Mesenchymal stem cell (in vitro differentiated cells and primary cell): ENCODE results near the gene CA14.
"Not testable (repeated sequence)": the region's sequence is repeated elsewhere in the genome, so short reads cannot be mapped to it uniquely, and the experiment has no call there.

Experiments used
- DNase-seq: peaks from one replicate; pipeline ENCODE4 v3.0.0-alpha.2; 2013
- H2AFZ ChIP-seq: one replicate; pipeline ENCODE4 v1.6.1; 2013; ENCODE audit warnings: low read depth, mild to moderate bottlenecking, control low read depth, inconsistent platforms, low read length, moderate library complexity
- H2AK5ac ChIP-seq: 2 replicates; pipeline ENCODE4 v1.6.1; 2013; ENCODE audit warnings: low read length, moderate library complexity, mild to moderate bottlenecking, inconsistent platforms; ENCODE audit not compliant: severe bottlenecking
- H2BK120ac ChIP-seq: one replicate; pipeline ENCODE4 v1.6.1; 2013; ENCODE audit warnings: low read depth, mild to moderate bottlenecking, inconsistent platforms, low read length, moderate library complexity
- H2BK12ac ChIP-seq, 2 experiments: one replicate each; pipeline ENCODE4 v1.6.1; 2013; ENCODE audit warnings: inconsistent platforms in 2 of 2, low read length in 2 of 2, mild to moderate bottlenecking in 2 of 2, moderate library complexity in 2 of 2, control low read depth in 1 of 2
- H2BK15ac ChIP-seq: one replicate; pipeline ENCODE4 v1.6.1; 2013; ENCODE audit warnings: mild to moderate bottlenecking, low read depth, inconsistent platforms; ENCODE audit not compliant: poor library complexity, severe bottlenecking
- H2BK5ac ChIP-seq: 2 replicates; pipeline ENCODE4 v1.6.1; 2013; ENCODE audit warnings: low read depth, mild to moderate bottlenecking, low read length, control low read depth, inconsistent platforms; ENCODE audit not compliant: poor library complexity, severe bottlenecking
- H3K14ac ChIP-seq, 2 experiments: one replicate each; pipeline ENCODE4 v1.6.1; 2013; ENCODE audit warnings: inconsistent platforms in 2 of 2, low read length in 2 of 2, control low read depth in 1 of 2, mild to moderate bottlenecking in 1 of 2, moderate library complexity in 1 of 2
- H3K18ac ChIP-seq, 2 experiments: one replicate each; pipeline ENCODE4 v1.6.1; 2013; ENCODE audit warnings: inconsistent platforms in 2 of 2, low read length in 2 of 2, control low read depth in 1 of 2, low read depth in 1 of 2, mild to moderate bottlenecking in 1 of 2
- H3K23ac ChIP-seq, 2 experiments: one replicate each; pipeline ENCODE4 v1.6.1; 2013; ENCODE audit warnings: inconsistent platforms in 2 of 2, low read length in 2 of 2, mild to moderate bottlenecking in 2 of 2, moderate library complexity in 2 of 2, control low read depth in 1 of 2
- H3K27ac ChIP-seq: 2 replicates; pipeline ENCODE4 v1.5.1; 2013; ENCODE audit warnings: mild to moderate bottlenecking, moderate library complexity, low read length, control low read depth, inconsistent platforms; ENCODE audit not compliant: poor library complexity, severe bottlenecking
- H3K27me3 ChIP-seq, 2 experiments: 2 replicates each; pipeline versions ENCODE4 v1.6.1 to v1.7.0; 2013; ENCODE audit warnings: low read length in 2 of 2, mild to moderate bottlenecking in 2 of 2, moderate library complexity in 2 of 2, control low read depth in 1 of 2, inconsistent platforms in 1 of 2; ENCODE audit not compliant: control insufficient read depth in 1 of 2, insufficient read depth in 1 of 2
- H3K36me3 ChIP-seq, 2 experiments: 2 replicates each; pipeline versions ENCODE4 v1.6.1 to v1.7.0; 2013; ENCODE audit warnings: low read length in 2 of 2, control low read depth in 1 of 2, inconsistent platforms in 1 of 2, low read depth in 1 of 2, mild to moderate bottlenecking in 1 of 2; ENCODE audit not compliant: insufficient read depth in 2 of 2, control insufficient read depth in 1 of 2
- H3K4ac ChIP-seq, 2 experiments: one replicate each; pipeline ENCODE4 v1.6.1; 2013; ENCODE audit warnings: inconsistent platforms in 2 of 2, low read length in 2 of 2, mild to moderate bottlenecking in 2 of 2, moderate library complexity in 2 of 2, control low read depth in 1 of 2, low read depth in 1 of 2
- H3K4me1 ChIP-seq: 2 replicates; pipeline ENCODE4 v1.6.1; 2013; ENCODE audit warnings: low read depth, low read length, control low read depth; ENCODE audit not compliant: control insufficient read depth, insufficient read depth
- H3K4me2 ChIP-seq: 2 replicates; pipeline ENCODE4 v1.6.1; 2013; ENCODE audit warnings: low read length, mild to moderate bottlenecking, inconsistent platforms; ENCODE audit not compliant: poor library complexity, severe bottlenecking
- H3K4me3 ChIP-seq, 2 experiments: 2 replicates each; pipeline versions ENCODE4 v1.5.1 to v1.7.0; 2013; ENCODE audit warnings: low read length in 2 of 2, mild to moderate bottlenecking in 2 of 2, control low read depth in 1 of 2, low read depth in 1 of 2; ENCODE audit not compliant: insufficient read depth in 1 of 2
- H3K79me1 ChIP-seq: replicated peaks from 2 replicates; pipeline ENCODE4 v1.6.1; 2013; ENCODE audit warnings: mild to moderate bottlenecking, control low read depth, low read length, inconsistent platforms; ENCODE audit not compliant: poor library complexity, severe bottlenecking
- H3K9ac ChIP-seq: 2 replicates; pipeline ENCODE4 v1.7.0; 2013; ENCODE audit warnings: mild to moderate bottlenecking, low read length, moderate library complexity
- H3K9me3 ChIP-seq: 2 replicates; pipeline ENCODE4 v1.7.0; 2013; ENCODE audit warnings: mild to moderate bottlenecking, low read length; ENCODE audit not compliant: control insufficient read depth
- H4K8ac ChIP-seq: one replicate; pipeline ENCODE4 v1.6.1; 2013; ENCODE audit warnings: inconsistent platforms, mild to moderate bottlenecking, low read length, moderate library complexity
- H4K91ac ChIP-seq: one replicate; pipeline ENCODE4 v1.6.1; 2013; ENCODE audit warnings: mild to moderate bottlenecking, low read length, inconsistent platforms
- WGBS: methylation state at CpG from one replicate; pipeline ENCODE4 v1.1.7; 2013; ENCODE audit warnings: mixed read lengths; 5-methylcytosine and 5-hydroxymethylcytosine counted together

CA14 gene

DNA sequence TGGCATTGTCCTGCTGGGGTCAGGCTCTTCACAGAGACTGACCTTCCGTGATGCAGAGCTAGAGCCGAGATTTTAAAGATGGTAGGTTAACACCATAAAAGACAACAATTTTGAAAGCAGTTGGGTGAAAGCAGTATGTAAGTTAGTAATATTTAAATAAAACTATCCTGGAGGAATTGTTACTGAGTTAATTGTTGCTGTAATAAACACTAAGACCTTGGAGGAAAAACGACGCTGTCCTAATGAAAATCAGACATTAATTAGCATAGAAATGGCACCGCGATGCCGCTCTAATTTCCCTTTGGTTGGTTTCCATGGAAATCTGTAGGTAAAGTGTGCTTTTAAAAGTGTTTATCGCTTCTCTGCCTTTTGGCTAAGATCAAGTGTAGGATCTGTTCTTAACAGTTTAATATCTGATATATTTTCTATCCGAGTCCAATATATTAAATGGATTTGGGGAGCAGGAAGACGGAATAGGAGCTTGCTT, 20.9 kb upstream of the CA14 start:
- Histone ChIP-seq H3K4me2 (peak overlapping the region; percentile 82), H3K27me3 (no peaks in the 10 kb centered on the region), H4K91ac (no peak overlapping the region), H3K27ac (peak overlapping the region; percentile 4), H3K4me3 (peak overlapping the region; percentile 49 to 95), H3K36me3 (no peaks in the 10 kb centered on the region), H3K14ac (no peak overlapping the region), H2AK5ac (no peak overlapping the region), H2BK15ac (no peak overlapping the region), H2AFZ (peak overlapping the region; percentile 7), H2BK12ac (no peak overlapping the region), H4K8ac (peak overlapping the region; percentile 3), H3K4ac (peak overlapping the region in 1 of 2 experiments; percentile 13), H3K4me1 (peaks cover 4% of the 10 kb centered on the region), H3K79me1 (no peaks in the 10 kb centered on the region), H3K23ac (peak overlapping the region in 1 of 2 experiments; percentile 14), H3K18ac (no peak overlapping the region), H2BK120ac (no peak overlapping the region), H3K9ac (peak overlapping the region; percentile 99), H3K9me3 (no peaks in the 10 kb centered on the region), H2BK5ac (no peak overlapping the region)
- WGBS, result 38% methylated on average over 10 of the region's 10 CpGs
- DNase-seq, result no peak

DNA sequence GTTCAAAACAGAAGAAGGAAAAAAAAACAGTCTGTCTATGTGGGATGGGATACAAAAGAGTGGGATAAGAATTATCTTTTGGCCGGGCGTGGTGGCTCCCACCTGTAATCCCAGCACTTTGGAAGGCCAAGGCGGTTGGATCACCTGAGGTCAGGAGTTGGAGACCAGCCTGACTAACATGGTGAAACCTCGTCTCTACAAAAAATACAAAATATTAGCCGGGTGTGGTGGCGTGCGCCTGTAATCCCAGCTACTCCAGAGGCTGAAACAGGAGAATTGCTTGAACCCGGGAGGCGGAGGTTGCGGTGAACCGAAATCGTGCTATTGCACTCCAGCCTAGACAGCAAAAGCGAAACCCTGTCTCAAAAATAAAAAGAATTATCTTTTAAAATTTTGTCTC, 20.4 kb upstream of the CA14 start:
- not testable (repeated sequence) for H3K9me3 ChIP-seq, H4K91ac ChIP-seq, H2AK5ac ChIP-seq, H4K8ac ChIP-seq, H3K23ac ChIP-seq, DNase-seq, H2BK120ac ChIP-seq, H3K14ac ChIP-seq, H3K4me1 ChIP-seq, H3K27me3 ChIP-seq, H2BK12ac ChIP-seq, H3K18ac ChIP-seq, H3K4ac ChIP-seq, H3K36me3 ChIP-seq, H2BK5ac ChIP-seq, H2BK15ac ChIP-seq, H2AFZ ChIP-seq, H3K79me1 ChIP-seq, H3K4me2 ChIP-seq, H3K27ac ChIP-seq
- WGBS, result 95% methylated on average over 13 of the region's 13 CpGs
- peak overlapping the region; percentile 99 for H3K9ac ChIP-seq
- H3K4me3 ChIP-seq, result peak overlapping the region in 1 of 2 experiments; percentile 95

DNA sequence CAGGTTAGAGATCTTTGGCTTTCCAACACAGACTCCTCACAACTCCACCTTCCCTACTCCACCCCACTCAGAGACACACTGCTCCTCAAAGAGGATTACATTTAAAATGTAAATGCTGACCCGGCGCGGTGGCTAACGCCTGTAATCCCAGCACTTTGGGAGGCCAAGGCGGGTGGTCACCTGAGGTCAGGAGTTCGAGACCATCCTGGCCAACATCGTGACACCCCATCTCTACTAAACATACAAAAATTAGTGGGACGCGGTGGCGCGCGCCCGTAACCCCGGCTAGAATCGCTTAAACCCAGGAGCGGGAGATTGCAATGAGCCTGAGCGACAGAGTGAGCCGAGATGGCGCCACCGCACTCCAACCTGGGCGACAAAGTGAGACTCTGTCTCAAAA, 19.8 kb upstream of the CA14 start:
- Histone ChIP-seq H3K27me3 (no peaks in the 10 kb centered on the region), H2BK120ac (no peak overlapping the region), H3K9ac (no peak overlapping the region), H2BK12ac (no peak overlapping the region), H4K8ac (no peak overlapping the region), H3K4me2 (no peak overlapping the region), H3K79me1 (no peaks in the 10 kb centered on the region), H3K23ac (no peak overlapping the region), H3K36me3 (no peaks in the 10 kb centered on the region), H3K4ac (no peak overlapping the region), H2BK15ac (no peak overlapping the region), H3K18ac (no peak overlapping the region), H2BK5ac (no peak overlapping the region), H2AFZ (no peak overlapping the region), H2AK5ac (no peak overlapping the region), H4K91ac (no peak overlapping the region), H3K14ac (no peak overlapping the region), H3K4me3 (no peak overlapping the region), H3K4me1 (peaks cover 4% of the 10 kb centered on the region), H3K27ac (no peak overlapping the region), H3K9me3 (no peaks in the 10 kb centered on the region)
- WGBS, result over 99% methylated on average over 19 of the region's 21 CpGs
- DNase-seq, result no peak

DNA sequence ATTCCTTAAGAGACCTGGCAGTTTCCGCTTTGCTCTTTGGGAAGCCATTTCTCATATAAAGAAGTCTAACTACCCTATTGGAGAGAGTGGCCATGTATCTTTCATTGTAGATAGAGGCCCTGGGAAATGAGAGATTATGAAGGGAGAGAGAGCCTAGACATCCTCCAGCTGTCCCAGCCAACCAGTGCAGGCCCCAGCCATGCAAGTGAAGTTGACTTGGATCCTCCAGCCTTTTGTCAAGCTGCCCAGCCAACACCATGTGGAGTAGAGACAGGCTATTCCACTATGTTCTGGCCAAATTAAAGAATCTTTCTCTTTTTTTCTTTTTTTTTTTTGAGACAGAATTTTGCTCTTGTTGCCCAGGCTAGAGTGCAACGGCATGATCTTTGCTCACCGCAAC, 14.6 kb upstream of the CA14 start:
- Histone ChIP-seq H2BK120ac (no peak overlapping the region), H3K9me3 (no peaks in the 10 kb centered on the region), H3K36me3 (no peaks in the 10 kb centered on the region), H3K4me1 (no peaks in the 10 kb centered on the region), H3K9ac (no peak overlapping the region), H2AK5ac (no peak overlapping the region), H3K14ac (no peak overlapping the region), H3K4me3 (no peak overlapping the region), H3K27ac (no peak overlapping the region), H4K91ac (no peak overlapping the region), H3K4me2 (no peak overlapping the region), H3K4ac (no peak overlapping the region), H2BK15ac (no peak overlapping the region), H4K8ac (no peak overlapping the region), H3K27me3 (no peaks in the 10 kb centered on the region), H2BK5ac (no peak overlapping the region), H3K79me1 (no peaks in the 10 kb centered on the region), H2AFZ (no peak overlapping the region), H2BK12ac (no peak overlapping the region), H3K18ac (no peak overlapping the region), H3K23ac (no peak overlapping the region)
- 96% methylated on average over 3 of the region's 3 CpGs for WGBS
- DNase-seq, result no peak
